GM20431 (cell line): ENCODE data around the gene KCNC1.

Source experiments
- in situ Hi-C: fragments of 300-500 bp; cut with MseI, MboI; formaldehyde crosslinking; loops from one replicate; pipeline ENCODE4 v1.15.0; 2020; ENCODE audit warnings: low sequenced_read_pairs; ENCODE audit not compliant: unreplicated experiment

KCNC1 gene

GRCh38 chr11:17714356-17714854, 20.2 kb upstream of the KCNC1 start:
- in situ Hi-C loops, result no loop called here

GRCh38 chr11:17714870-17715269, 19.7 kb upstream of the KCNC1 start:
- in situ Hi-C loops, result no loop called here

GRCh38 chr11:17716807-17717206, 17.8 kb upstream of the KCNC1 start:
- in situ Hi-C loops, result no loop called here

DNA sequence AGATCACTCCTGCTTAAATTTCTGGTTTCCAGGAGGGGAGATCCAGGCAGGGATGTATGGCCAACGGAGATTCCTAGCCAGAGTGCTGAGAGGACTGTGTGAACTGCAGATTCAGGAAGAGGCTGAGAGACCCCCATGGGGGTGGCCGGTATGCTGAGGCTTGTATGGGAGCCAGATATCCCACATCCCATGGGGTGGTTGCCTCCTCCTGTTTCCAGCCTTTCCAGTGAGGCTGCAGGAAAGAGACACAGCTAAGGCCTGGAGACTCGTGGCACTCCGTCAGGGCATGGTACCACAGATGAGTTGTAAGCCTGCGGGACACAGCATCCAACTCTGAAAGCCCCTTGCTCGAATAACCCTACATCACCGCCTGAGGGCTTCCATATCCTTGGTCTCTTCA, 16.6 kb upstream of the KCNC1 start:
- in situ Hi-C loops, result no loop called here

- in situ Hi-C loops, result no loop called here
Measured at GRCh38 chr11:17718510-17718962, 16.0 kb upstream of the KCNC1 start.

GRCh38 chr11:17719028-17719937, 15.3 kb upstream of the KCNC1 start, which contains the start of gene MYOD1:
Gene MYOD1, plus strand, starts transcription at chr11:17719571. Its CDS starts 212 bp downstream, at chr11:17719783.
- in situ Hi-C loops, result no loop called here

GRCh38 chr11:17719938-17720795, 14.4 kb upstream of the KCNC1 start:
- in situ Hi-C loops, result no loop called here

- in situ Hi-C loops, result no loop called here
Measured at GRCh38 chr11:17720796-17721171, 13.8 kb upstream of the KCNC1 start.

DNA sequence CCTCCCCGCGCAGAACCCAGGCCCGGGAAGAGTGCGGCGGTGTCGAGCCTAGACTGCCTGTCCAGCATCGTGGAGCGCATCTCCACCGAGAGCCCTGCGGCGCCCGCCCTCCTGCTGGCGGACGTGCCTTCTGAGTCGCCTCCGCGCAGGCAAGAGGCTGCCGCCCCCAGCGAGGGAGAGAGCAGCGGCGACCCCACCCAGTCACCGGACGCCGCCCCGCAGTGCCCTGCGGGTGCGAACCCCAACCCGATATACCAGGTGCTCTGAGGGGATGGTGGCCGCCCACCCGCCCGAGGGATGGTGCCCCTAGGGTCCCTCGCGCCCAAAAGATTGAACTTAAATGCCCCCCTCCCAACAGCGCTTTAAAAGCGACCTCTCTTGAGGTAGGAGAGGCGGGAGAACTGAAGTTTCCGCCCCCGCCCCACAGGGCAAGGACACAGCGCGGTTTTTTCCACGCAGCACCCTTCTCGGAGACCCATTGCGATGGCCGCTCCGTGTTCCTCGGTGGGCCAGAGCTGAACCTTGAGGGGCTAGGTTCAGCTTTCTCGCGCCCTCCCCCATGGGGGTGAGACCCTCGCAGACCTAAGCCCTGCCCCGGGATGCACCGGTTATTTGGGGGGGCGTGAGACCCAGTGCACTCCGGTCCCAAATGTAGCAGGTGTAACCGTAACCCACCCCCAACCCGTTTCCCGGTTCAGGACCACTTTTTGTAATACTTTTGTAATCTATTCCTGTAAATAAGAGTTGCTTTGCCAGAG, 13.2 kb upstream of the KCNC1 start:
- in situ Hi-C loops, result no loop called here

DNA sequence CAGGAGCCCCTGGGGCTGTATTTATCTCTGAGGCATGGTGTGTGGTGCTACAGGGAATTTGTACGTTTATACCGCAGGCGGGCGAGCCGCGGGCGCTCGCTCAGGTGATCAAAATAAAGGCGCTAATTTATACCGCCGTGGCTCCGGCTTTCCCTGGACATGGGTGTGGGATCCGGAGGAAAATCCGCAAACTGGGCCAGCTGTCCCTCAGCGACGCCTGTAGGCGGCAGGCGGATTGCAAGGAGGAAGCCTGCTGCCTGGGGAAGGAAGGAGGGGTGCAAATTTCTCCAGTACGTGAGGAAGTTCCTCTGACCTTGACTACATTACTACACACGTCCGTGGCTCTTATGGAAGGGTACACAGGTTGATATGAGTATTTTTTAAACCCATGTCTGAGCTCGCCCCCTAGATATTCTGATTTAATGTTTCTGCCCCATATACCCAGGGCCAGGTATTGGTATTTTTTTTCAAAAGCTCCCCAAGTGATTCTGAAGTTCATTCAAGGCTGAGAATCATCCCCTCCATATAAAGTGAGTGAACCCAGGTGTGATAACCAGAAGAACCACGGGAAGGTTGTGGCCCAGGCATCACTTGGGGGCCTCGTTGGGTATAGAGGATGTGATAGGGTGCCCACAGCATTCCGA, 12.5 kb upstream of the KCNC1 start:
- in situ Hi-C loops, result no loop called here

DNA sequence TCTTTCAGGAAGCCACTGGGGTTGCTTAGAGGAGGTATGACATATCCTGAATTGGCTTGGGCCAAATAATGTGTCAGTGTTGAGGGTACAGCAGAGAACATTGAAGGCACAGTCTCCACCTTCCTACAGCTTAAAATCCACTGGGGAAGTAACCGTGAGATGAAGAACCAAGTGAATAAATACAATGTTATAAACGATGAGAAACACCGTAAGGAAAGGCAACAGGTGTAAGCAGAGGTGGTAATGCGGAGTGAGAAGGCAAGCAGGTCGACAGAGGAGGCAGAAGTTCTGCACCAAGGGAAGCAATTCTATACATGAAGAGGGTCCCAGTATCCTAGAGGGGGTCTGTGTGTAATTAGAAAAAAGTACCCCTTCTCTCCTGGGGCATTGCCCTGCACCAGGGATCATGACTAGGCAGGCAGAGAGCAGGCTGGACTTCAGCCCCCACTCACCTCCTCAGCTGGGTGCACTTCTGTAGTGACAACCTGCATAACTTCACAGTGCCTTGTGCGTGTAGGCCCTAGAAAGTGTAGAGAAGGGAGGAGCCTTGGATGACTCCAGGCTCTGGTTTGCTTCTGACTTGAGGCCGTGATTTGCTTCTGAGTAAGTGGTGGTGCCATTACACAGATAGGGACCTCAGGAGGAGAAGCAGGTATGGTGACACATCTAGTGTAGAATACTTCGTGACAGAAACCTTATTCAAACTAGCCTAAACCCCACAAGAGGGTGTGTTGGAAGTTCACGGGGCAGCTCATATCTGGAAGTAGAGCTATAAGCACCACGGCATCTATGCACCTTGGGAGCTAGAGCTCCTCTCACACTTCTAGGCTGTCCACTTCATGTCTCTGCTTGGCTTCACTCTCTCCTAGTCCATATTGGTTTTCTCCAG, 10.3 kb upstream of the KCNC1 start:
- in situ Hi-C loops, result no loop called here

DNA sequence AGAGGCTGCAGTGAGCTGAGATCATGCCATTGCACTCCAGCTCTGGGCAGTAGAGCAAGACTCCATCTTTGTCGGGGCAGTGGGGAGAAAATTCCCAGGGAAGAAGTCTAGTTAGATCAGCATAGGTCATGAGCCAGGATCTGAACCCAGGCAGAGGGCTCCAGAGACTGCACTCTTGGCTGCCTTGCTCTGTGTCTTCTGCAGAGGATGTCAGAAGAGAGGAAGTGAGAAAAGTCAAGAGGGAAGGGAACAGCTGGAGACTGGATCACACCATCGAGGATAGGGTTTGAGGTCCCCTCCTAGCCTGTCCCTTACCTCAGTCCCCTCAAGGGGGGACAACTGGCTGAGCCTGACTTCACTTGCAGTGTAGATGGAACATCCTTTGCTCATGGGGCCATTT, 9.4 kb upstream of the KCNC1 start:
- in situ Hi-C loops, result no loop called here

DNA sequence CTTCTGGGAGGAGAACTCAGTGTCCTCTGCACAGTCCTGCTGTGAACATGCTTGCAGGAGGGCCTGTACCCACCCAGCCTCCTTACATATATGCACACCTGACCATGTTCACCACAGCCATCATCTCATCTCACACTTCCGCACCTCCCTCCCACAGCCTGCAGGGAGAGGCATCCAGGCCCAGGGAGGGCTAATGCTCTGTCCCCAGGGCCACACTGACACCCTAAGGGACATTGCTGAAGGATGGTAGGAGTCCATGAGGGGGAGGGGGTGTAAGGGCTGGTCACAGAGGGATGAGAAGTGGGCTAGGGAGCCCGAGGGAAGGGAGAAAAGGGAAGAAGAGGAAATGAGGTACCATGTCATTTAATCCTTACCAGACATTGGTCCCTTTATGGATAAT, 4.4 kb upstream of the KCNC1 start:
- in situ Hi-C loops, result no loop called here

DNA sequence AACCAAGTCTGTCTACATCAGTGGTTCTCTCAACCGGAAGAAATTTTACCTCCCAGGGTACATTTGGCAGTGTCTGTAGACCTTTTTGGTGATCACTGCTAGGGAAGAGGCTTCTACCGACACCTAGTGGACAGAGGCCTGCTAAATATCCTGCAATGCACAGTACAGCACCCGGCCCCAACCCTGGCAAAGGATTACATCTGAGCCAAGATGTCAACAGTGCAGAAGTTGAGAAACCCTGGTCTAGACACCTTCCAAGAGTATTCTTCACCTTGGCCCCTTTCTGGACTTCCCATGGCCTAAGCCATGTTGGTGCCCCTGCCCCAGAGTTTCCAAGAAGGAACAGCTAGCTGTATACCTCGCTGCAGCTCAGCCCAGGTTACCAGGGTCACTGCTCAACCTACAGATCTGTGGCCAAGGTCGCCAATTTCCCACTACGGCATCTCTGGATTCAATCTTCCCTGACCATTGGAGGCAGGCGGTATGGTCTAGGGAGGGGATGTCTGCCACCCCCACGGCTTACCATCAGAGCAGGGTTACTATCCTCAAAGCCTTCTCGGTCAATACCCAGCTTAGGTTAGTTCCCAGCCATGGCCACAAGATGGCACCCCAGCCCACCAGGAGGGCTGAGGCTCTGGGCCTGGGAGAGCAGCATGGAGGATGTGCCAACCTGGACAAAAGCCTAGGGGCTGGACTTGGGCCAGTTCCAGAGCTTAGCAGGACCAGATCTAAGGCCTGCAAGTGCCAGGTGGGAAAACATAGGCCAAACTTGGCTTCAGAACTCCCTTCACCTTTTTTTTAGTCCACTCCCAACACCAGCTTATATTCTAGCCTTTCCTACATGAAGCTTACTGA, 3.7 kb upstream of the KCNC1 start:
- in situ Hi-C loops, result no loop called here

DNA sequence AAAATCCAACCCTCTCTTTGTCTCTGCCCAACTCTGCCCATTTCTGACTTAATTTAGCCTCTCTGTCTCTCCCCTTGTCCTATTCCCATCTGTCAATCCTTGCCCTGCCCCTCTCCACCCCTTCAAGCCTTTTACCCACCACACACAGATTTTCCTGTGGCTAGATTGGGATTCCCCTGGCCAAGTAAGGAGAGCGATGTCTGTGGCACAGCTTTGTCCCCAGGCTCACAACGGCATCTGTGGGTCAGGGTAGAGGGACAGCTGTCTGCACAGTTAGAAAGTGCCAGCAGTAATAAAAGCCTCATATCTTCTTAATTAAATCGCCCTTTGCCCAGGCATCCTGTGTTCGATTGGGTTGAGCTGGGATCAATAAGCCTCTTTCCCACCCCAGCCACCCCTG, 1.3 kb upstream of the KCNC1 start:
- in situ Hi-C loops, result no loop called here

GRCh38 chr11:17734986-17735817, 621 bp downstream of the KCNC1 start:
- in situ Hi-C loops, result no loop called here
